C4-2B (cell line): ENCODE data around the gene CARHSP1.

Experiments used
- CTCF ChIP-seq: fragments of 450-650 bp; conservative IDR thresholded peaks from 2 replicates; pipeline ENCODE4 v1.5.1; 2017; ENCODE audit warnings: mild to moderate bottlenecking
- ZFX ChIP-seq: fragments of 450-650 bp; IDR thresholded peaks from 2 replicates; pipeline ENCODE4 v1.6.1; 2017

- TF ChIP-seq CTCF, result no peak
- no peak for TF ChIP-seq ZFX
Measured at GRCh38 chr16:8858994-8859912, 9.6 kb downstream of the CARHSP1 start.
